Neutrophil (primary cell): ENCODE measurements around the gene MYOD1.

Source experiments
- H3K27ac ChIP-seq: fragments of 200-600 bp; sonication (generic); 2 replicates; pipeline ENCODE4 v1.5.1; 2016; ENCODE audit warnings: mild to moderate bottlenecking, moderate library complexity
- H3K27me3 ChIP-seq: fragments of 200-600 bp; sonication (generic); 2 replicates; pipeline ENCODE4 v1.6.0; 2016; ENCODE audit warnings: mild to moderate bottlenecking
- H3K36me3 ChIP-seq: fragments of 200-600 bp; sonication (generic); 2 replicates; pipeline ENCODE4 v1.5.1; 2017
- H3K4me1 ChIP-seq, 2 experiments: fragments of 200-600 bp in 1 of 2; sonication (generic) in 1 of 2; 1 replicate in 1 of 2; 2 replicates in 1 of 2; pipeline versions ENCODE4 v1.5.1 to v1.6.1; 2013 to 2016; ENCODE audit warnings: low read depth in 1 of 2, low read length in 1 of 2, mild to moderate bottlenecking in 1 of 2, moderate library complexity in 1 of 2; ENCODE audit not compliant: control insufficient read depth in 1 of 2, insufficient read depth in 1 of 2
- H3K4me3 ChIP-seq, 2 experiments: fragments of 200-600 bp in 1 of 2; sonication (generic) in 1 of 2; 1 replicate in 1 of 2; 2 replicates in 1 of 2; pipeline ENCODE4 v1.5.1; 2013 to 2016; ENCODE audit warnings: low read depth in 1 of 2, low read length in 1 of 2, mild to moderate bottlenecking in 1 of 2, moderate library complexity in 1 of 2
- H3K9me3 ChIP-seq: fragments of 200-600 bp; sonication (generic); 2 replicates; pipeline ENCODE4 v1.5.1; 2016
- CTCF ChIP-seq: fragments of 200-600 bp; sonication (generic); IDR thresholded peaks from 2 replicates; pipeline ENCODE4 v1.5.1; 2016; ENCODE audit warnings: antibody characterized with exemption

The MYOD1 gene

DNA sequence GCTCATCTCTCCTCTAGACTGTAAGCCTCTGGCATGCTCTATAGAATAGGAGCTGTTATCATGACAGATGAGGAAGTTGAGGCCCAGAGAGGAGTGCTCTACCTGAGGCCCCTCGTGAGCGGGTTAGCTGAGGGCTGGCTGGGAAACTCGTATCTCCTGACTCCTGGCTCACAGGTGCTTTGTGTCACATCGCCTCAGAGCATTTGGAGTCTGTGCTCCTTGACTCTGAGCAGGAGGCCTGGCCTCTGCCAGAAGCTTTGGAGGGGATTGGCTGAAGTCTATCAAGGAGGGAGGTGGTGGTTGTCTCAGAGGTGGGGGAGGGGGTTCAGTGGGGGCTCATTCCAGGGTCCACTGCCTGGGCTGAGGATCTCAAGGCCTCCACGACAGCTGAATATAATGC is 22.6 kb downstream of the MYOD1 start:
- Histone ChIP-seq H3K4me3 (no peak overlapping the region), H3K27ac (no peak overlapping the region), H3K4me1 (no peaks in the 10 kb centered on the region), H3K9me3 (no peaks in the 10 kb centered on the region), H3K27me3 (peaks cover 47% of the 10 kb centered on the region), H3K36me3 (no peaks in the 10 kb centered on the region)
- no peak for TF ChIP-seq CTCF

DNA sequence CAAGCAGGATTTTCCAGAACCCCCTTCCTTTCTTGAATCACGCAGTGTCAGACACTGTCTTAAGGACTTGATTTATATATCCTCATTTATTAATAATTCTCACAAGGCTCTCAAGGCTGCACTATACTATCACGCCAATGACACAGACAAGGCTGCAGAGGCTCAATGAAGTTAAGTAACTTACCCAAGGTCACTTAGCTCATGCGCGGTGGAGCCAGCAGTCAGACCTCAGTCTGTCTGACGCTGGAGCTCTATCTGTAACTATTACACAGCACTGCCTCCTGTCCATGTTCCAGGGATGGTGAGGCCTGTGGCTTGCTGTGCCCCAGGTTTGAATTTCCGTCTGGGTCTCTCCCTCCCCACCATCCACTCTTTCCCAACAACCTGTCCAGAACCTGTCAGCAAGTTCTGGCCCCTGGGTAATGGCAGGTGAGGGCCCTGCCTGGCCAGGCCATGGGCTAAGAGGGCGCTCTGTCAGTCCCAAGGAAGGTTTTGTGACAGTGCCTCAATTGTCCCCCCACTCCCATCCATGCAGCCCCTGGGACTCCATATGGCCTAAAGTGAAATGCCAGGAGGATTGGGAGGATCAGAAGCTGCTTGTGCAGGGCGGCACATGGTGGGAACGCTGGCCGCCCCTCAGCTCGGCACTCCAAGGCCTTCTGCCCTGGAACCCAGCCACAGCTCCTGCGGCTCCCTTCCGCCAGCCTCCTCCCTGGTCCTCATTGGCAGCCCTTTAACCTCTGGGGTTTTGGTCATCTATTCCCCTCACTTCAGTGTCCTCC is 23.8 kb downstream of the MYOD1 start:
- Histone ChIP-seq H3K4me3 (no peak overlapping the region), H3K4me1 (no peaks in the 10 kb centered on the region), H3K9me3 (no peaks in the 10 kb centered on the region), H3K27me3 (peaks cover 35% of the 10 kb centered on the region), H3K36me3 (no peaks in the 10 kb centered on the region), H3K27ac (no peak overlapping the region)
- no peak for TF ChIP-seq CTCF

GRCh38 chr11:17743808-17744119 is 24.4 kb downstream of the MYOD1 start:
- no peak for TF ChIP-seq CTCF

DNA sequence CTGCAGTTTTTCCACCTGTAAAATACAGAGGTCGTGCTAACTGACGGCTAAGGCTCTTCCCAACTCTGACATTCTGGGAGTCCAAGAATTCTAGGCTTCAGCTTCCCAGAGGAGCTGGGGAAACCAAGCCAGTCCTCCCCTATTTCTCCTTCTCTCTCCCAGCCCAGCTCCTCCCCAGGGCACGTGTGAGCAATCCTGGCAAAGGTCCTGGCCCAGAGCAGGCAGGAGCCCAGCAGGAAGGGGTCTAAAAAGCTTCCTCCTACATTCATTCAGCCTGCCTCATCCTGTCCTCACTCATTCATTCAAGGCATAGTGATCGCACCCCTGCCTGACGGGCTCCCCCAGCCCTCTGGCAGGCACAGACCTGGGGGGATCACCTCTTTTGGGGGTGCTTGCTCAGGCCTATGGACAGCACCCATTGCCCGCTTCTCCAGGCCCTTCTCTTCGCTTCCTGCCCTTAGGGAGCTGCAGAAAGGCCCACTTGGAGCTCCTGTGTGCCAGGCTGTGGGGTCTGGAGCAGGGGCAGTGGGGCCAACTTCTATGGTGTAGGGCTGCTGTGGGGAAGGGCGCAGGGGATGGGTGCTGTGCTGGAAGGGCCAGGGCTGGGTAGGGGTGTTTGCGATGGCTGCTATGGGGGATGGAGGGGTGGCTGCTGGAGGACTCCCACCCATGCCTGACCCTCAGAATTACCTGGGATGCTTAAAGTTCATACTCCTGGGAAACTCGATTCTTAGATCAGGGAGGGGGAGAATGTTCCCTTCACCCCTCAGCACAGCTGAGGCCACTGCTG is 25.0 kb downstream of the MYOD1 start:
- H3K4me1 ChIP-seq: no peaks in the 10 kb centered on the region
- H3K36me3 ChIP-seq: no peaks in the 10 kb centered on the region
- no peak overlapping the region for H3K27ac ChIP-seq
- no peak for TF ChIP-seq CTCF
- H3K9me3 ChIP-seq: no peaks in the 10 kb centered on the region
- peaks cover 24% of the 10 kb centered on the region for H3K27me3 ChIP-seq
- no peak overlapping the region for H3K4me3 ChIP-seq

More at GRCh38 chr11:17743808-17744119, 24.4 kb downstream of the MYOD1 start:
- no peaks in the 10 kb centered on the region for H3K36me3 ChIP-seq
- no peak overlapping the region for H3K4me3 ChIP-seq
- no peaks in the 10 kb centered on the region for H3K9me3 ChIP-seq
- peaks cover 29% of the 10 kb centered on the region for H3K27me3 ChIP-seq
- H3K27ac ChIP-seq: no peak overlapping the region
- H3K4me1 ChIP-seq: no peaks in the 10 kb centered on the region

DNA sequence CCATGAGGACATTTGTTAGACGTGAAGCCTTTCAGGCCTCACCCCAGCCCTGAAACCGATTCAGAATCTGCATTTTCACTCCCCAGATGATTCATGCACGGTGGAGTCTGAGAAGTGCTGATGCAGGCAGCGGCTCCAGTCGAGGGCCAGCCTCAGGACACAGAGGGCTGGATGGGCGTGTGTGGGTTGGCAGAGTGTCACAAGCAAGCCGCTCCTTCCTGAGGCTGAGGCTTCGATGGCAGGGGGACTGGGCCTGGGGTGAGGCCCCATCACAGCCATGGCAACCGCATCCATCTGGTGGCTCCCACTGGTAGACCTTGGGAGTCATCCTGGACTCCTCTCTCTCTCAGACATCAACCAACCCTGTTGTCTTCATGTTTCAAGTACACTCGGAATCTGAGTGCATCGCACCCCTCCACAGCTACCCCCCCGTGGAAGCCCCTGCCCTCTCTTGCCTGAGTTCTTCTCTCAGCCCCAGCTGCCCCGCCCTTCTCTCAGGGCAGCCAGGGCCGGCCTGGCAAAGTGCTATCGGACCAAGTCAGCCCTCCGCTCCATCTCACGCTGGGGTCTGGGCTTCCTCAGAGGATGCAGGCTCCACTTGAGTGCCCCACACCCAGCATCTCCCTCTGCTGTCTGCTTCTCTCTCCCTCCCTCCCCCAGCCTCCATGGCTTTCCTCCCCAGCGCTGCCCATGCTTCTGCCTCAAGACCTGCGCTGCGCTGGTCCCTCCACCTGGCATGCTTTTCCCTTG is 25.8 kb downstream of the MYOD1 start:
- Histone ChIP-seq H3K4me1 (no peaks in the 10 kb centered on the region), H3K36me3 (no peaks in the 10 kb centered on the region), H3K27ac (no peak overlapping the region), H3K27me3 (peaks cover 15% of the 10 kb centered on the region), H3K4me3 (no peak overlapping the region), H3K9me3 (no peaks in the 10 kb centered on the region)
- TF ChIP-seq CTCF: no peak
